Skeletal muscle satellite cell (primary cell): ENCODE results near the gene CCDC68.

ENCODE experiments used
- H3K27me3 ChIP-seq: 2 replicates; pipeline ENCODE4 v1.7.0; 2013; ENCODE audit warnings: low read length; ENCODE audit not compliant: control insufficient read depth, insufficient read depth
- H3K36me3 ChIP-seq: 2 replicates; pipeline ENCODE4 v1.7.0; 2013; ENCODE audit warnings: mild to moderate bottlenecking, control low read depth, low read length; ENCODE audit not compliant: insufficient read depth
- H3K4me1 ChIP-seq: 2 replicates; pipeline ENCODE4 v1.7.0; 2013; ENCODE audit warnings: low read length; ENCODE audit not compliant: control insufficient read depth, insufficient read depth
- H3K4me2 ChIP-seq: 2 replicates; pipeline ENCODE4 v1.7.0; 2013; ENCODE audit warnings: mild to moderate bottlenecking, low read length
- H3K4me3 ChIP-seq: 2 replicates; pipeline ENCODE4 v1.7.0; 2013; ENCODE audit warnings: low read length
- H3K9ac ChIP-seq: 2 replicates; pipeline ENCODE4 v1.7.0; 2013; ENCODE audit warnings: mild to moderate bottlenecking, low read depth, low read length, moderate library complexity
- H3K9me3 ChIP-seq: replicated peaks from 2 replicates; pipeline ENCODE4 v1.7.0; 2013; ENCODE audit warnings: mild to moderate bottlenecking, control low read depth, low read length

CCDC68 gene

GRCh38 chr18:54882318-54882717 is 76.9 kb downstream of the CCDC68 start:
- Histone ChIP-seq H3K27me3 (no peaks in the 10 kb centered on the region), H3K36me3 (no peaks in the 10 kb centered on the region), H3K9ac (no peak overlapping the region), H3K4me2 (no peak overlapping the region), H3K4me3 (no peak overlapping the region), H3K4me1 (peaks cover 13% of the 10 kb centered on the region), H3K9me3 (no peaks in the 10 kb centered on the region)

GRCh38 chr18:54881229-54881768 is 78.0 kb downstream of the CCDC68 start:
- Histone ChIP-seq H3K9ac (no peak overlapping the region), H3K9me3 (no peaks in the 10 kb centered on the region), H3K27me3 (no peaks in the 10 kb centered on the region), H3K4me3 (no peak overlapping the region), H3K36me3 (no peaks in the 10 kb centered on the region), H3K4me1 (peaks cover 13% of the 10 kb centered on the region), H3K4me2 (no peak overlapping the region)

GRCh38 chr18:54880395-54881105 is 78.7 kb downstream of the CCDC68 start:
- Histone ChIP-seq H3K4me2 (no peak overlapping the region), H3K36me3 (no peaks in the 10 kb centered on the region), H3K27me3 (no peaks in the 10 kb centered on the region), H3K4me3 (no peak overlapping the region), H3K9me3 (no peaks in the 10 kb centered on the region), H3K4me1 (peaks cover 13% of the 10 kb centered on the region), H3K9ac (no peak overlapping the region)

GRCh38 chr18:54879691-54880090 is 79.6 kb downstream of the CCDC68 start:
- Histone ChIP-seq H3K4me1 (peaks cover 13% of the 10 kb centered on the region), H3K36me3 (no peaks in the 10 kb centered on the region), H3K4me2 (no peak overlapping the region), H3K27me3 (no peaks in the 10 kb centered on the region), H3K4me3 (no peak overlapping the region), H3K9ac (no peak overlapping the region), H3K9me3 (no peaks in the 10 kb centered on the region)

GRCh38 chr18:54878659-54879358 is 80.5 kb downstream of the CCDC68 start:
- Histone ChIP-seq H3K9me3 (no peaks in the 10 kb centered on the region), H3K4me1 (peaks cover 13% of the 10 kb centered on the region), H3K4me3 (no peak overlapping the region), H3K36me3 (no peaks in the 10 kb centered on the region), H3K4me2 (no peak overlapping the region), H3K9ac (no peak overlapping the region), H3K27me3 (no peaks in the 10 kb centered on the region)

- Histone ChIP-seq H3K9me3 (no peaks in the 10 kb centered on the region), H3K4me3 (no peak overlapping the region)
Measured at GRCh38 chr18:54878159-54878622, 81.1 kb downstream of the CCDC68 start.

GRCh38 chr18:54877076-54877475 is 82.2 kb downstream of the CCDC68 start:
- no peak overlapping the region for H3K9ac ChIP-seq
- no peak overlapping the region for H3K4me2 ChIP-seq
- H3K9me3 ChIP-seq: no peaks in the 10 kb centered on the region
- no peaks in the 10 kb centered on the region for H3K27me3 ChIP-seq
- peaks cover 13% of the 10 kb centered on the region for H3K4me1 ChIP-seq
- H3K36me3 ChIP-seq: no peaks in the 10 kb centered on the region
- H3K4me3 ChIP-seq: no peak overlapping the region

More at GRCh38 chr18:54878159-54878622, 81.1 kb downstream of the CCDC68 start:
- Histone ChIP-seq H3K4me1 (peaks cover 13% of the 10 kb centered on the region), H3K27me3 (no peaks in the 10 kb centered on the region), H3K4me2 (no peak overlapping the region), H3K36me3 (no peaks in the 10 kb centered on the region), H3K9ac (no peak overlapping the region)

- Histone ChIP-seq H3K4me2 (no peak overlapping the region), H3K9me3 (no peaks in the 10 kb centered on the region), H3K9ac (no peak overlapping the region), H3K4me1 (peaks cover 13% of the 10 kb centered on the region), H3K36me3 (no peaks in the 10 kb centered on the region), H3K4me3 (no peak overlapping the region), H3K27me3 (no peaks in the 10 kb centered on the region)
Measured at GRCh38 chr18:54875063-54875462, 84.2 kb downstream of the CCDC68 start.

GRCh38 chr18:54873884-54874255 is 85.4 kb downstream of the CCDC68 start:
- Histone ChIP-seq H3K9ac (no peak overlapping the region), H3K4me3 (no peak overlapping the region), H3K4me1 (peaks cover 11% of the 10 kb centered on the region), H3K9me3 (no peaks in the 10 kb centered on the region), H3K27me3 (no peaks in the 10 kb centered on the region), H3K4me2 (no peak overlapping the region), H3K36me3 (no peaks in the 10 kb centered on the region)

- no peaks in the 10 kb centered on the region for H3K27me3 ChIP-seq
- H3K4me2 ChIP-seq: no peak overlapping the region
- no peak overlapping the region for H3K4me3 ChIP-seq
- H3K9me3 ChIP-seq: no peaks in the 10 kb centered on the region
- H3K36me3 ChIP-seq: no peaks in the 10 kb centered on the region
- no peaks in the 10 kb centered on the region for H3K4me1 ChIP-seq
- no peak overlapping the region for H3K9ac ChIP-seq
Measured at GRCh38 chr18:54872681-54873080, 86.6 kb downstream of the CCDC68 start.

- H3K9ac ChIP-seq: no peak overlapping the region
- H3K4me1 ChIP-seq: no peaks in the 10 kb centered on the region
- no peak overlapping the region for H3K4me2 ChIP-seq
- no peak overlapping the region for H3K4me3 ChIP-seq
- no peaks in the 10 kb centered on the region for H3K9me3 ChIP-seq
- no peaks in the 10 kb centered on the region for H3K27me3 ChIP-seq
- no peaks in the 10 kb centered on the region for H3K36me3 ChIP-seq
Measured at GRCh38 chr18:54871231-54871630, 88.0 kb downstream of the CCDC68 start.
